SK-N-SH (cell line): ENCODE measurements around the gene HOXB7. TPM values are rescaled to one million over a fixed set of nuclear protein-coding genes. Genes with fewer than 3 reads are reported as not detected.

Experiments used
- CTCF ChIA-PET: fragments of 300-600, 350-600 bp; formaldehyde crosslinking; extraction: SDS; loops from one replicate; lab custom pipeline; 2021; lab: Yijun Ruan, JAX
- POLR2A ChIA-PET: fragments of 350-600 bp; sonication (Branson Sonifier 250); formaldehyde crosslinking; extraction: SDS; loops from one replicate; lab custom pipeline; 2020; ENCODE audit warnings: antibody characterized with exemption, inconsistent platforms; lab: Yijun Ruan, JAX
- DNase-seq: peaks from one replicate; pipeline ENCODE4 v3.0.0; 2012
- H2AFZ ChIP-seq: fragments of 200-600 bp; sonication (generic); 2 replicates; pipeline ENCODE4 v1.8.1; 2016; ENCODE audit warnings: antibody characterized with exemption, mild to moderate bottlenecking, low read depth
- H3F3A ChIP-seq: fragments of 200-600 bp; sonication (generic); replicated peaks from 2 replicates; pipeline ENCODE3; 2016; ENCODE audit warnings: antibody characterized with exemption, mild to moderate bottlenecking; ENCODE audit not compliant: insufficient read depth
- H3K27ac ChIP-seq, 2 experiments: fragments of 200-500 bp in 1 of 2; fragments of 200-600 bp in 1 of 2; sonication (Bioruptor generic) in 1 of 2; sonication (generic), shearing (Covaris generic) in 1 of 2; 2 replicates each; pipeline versions ENCODE4 v1.5.1 to v1.6.1; 2014 to 2016; ENCODE audit warnings: low read depth in 2 of 2, inconsistent platforms in 1 of 2, low read length in 1 of 2, mild to moderate bottlenecking in 1 of 2, mixed read lengths in 1 of 2
- H3K27me3 ChIP-seq: fragments of 200-600 bp; sonication (generic), shearing (Covaris generic); 2 replicates; pipeline ENCODE4 v1.6.1; 2016; ENCODE audit warnings: mixed run types; ENCODE audit not compliant: insufficient read depth
- H3K36me3 ChIP-seq, 2 experiments: fragments of 200-500 bp in 1 of 2; fragments of 200-600 bp in 1 of 2; sonication (Bioruptor generic) in 1 of 2; sonication (generic) in 1 of 2; replicated peaks in 1 of 2; 2 replicates each; pipeline versions ENCODE3 to v1.5.1; 2014 to 2016; ENCODE audit warnings: low read length in 1 of 2, mild to moderate bottlenecking in 1 of 2; ENCODE audit not compliant: insufficient read depth in 2 of 2, control insufficient read depth in 1 of 2
- H3K4me1 ChIP-seq, 2 experiments: fragments of 200-500 bp in 1 of 2; fragments of 200-600 bp in 1 of 2; sonication (Bioruptor generic) in 1 of 2; sonication (generic), shearing (Covaris generic) in 1 of 2; 2 replicates each; pipeline versions ENCODE4 v1.5.1 to v1.6.1; 2014 to 2016; ENCODE audit warnings: low read depth in 1 of 2, low read length in 1 of 2, mixed run types in 1 of 2; ENCODE audit not compliant: insufficient read depth in 2 of 2, control insufficient read depth in 1 of 2
- H3K4me2 ChIP-seq: fragments of 200-600 bp; sonication (generic), shearing (Covaris generic); 2 replicates; pipeline ENCODE4 v1.6.1; 2017; ENCODE audit warnings: mixed run types
- H3K4me3 ChIP-seq, 2 experiments: fragments of 200-500 bp in 1 of 2; fragments of 200-600 bp in 1 of 2; sonication (Bioruptor generic) in 1 of 2; sonication (generic), shearing (Covaris generic) in 1 of 2; 2 replicates each; pipeline versions ENCODE4 v1.5.1 to v1.8.1; 2014 to 2016; ENCODE audit warnings: low read depth in 2 of 2, inconsistent platforms in 1 of 2, low read length in 1 of 2, mild to moderate bottlenecking in 1 of 2, mixed read lengths in 1 of 2, moderate library complexity in 1 of 2
- H3K79me2 ChIP-seq: fragments of 200-600 bp; sonication (generic); 2 replicates; pipeline ENCODE4 v1.8.1; 2017; ENCODE audit warnings: mild to moderate bottlenecking; ENCODE audit not compliant: insufficient read depth
- H3K9ac ChIP-seq: fragments of 200-600 bp; sonication (generic); 2 replicates; pipeline ENCODE4 v1.6.1; 2017; ENCODE audit warnings: mixed run types
- H3K9me2 ChIP-seq: fragments of 200-600 bp; sonication (generic); 2 replicates; pipeline ENCODE4 v1.6.1; 2017; ENCODE audit warnings: mixed run types
- H3K9me3 ChIP-seq: fragments of 200-600 bp; sonication (generic); 2 replicates; pipeline ENCODE4 v1.6.1; 2017; ENCODE audit warnings: mixed run types, mild to moderate bottlenecking, moderate library complexity
- H4K20me1 ChIP-seq: fragments of 200-600 bp; sonication (generic); 2 replicates; pipeline ENCODE4 v1.6.1; 2017; ENCODE audit warnings: mild to moderate bottlenecking, mixed run types; ENCODE audit not compliant: insufficient read depth
- CHD2 ChIP-seq: fragments of 150-350 bp; IDR thresholded peaks from 2 replicates; pipeline ENCODE4 v1.6.1; 2018; ENCODE audit warnings: low read length; ENCODE audit not compliant: partially characterized antibody
- EZH2phosphoT487 ChIP-seq: fragments of 200-600 bp; sonication (generic); IDR thresholded peaks from 2 replicates; pipeline ENCODE4 v1.6.1; 2017; ENCODE audit warnings: low read depth, mixed run types, mild to moderate bottlenecking, antibody characterized with exemption, moderate library complexity, borderline replicate concordance
- FOXJ3 ChIP-seq: sonication (generic); formaldehyde crosslinking; IDR thresholded peaks from 2 replicates; pipeline ENCODE4 v1.5.1; 2020; ENCODE audit warnings: mild to moderate bottlenecking, missing genetic modification reagents
- FOXM1 ChIP-seq: IDR thresholded peaks from 2 replicates; pipeline ENCODE4 v1.4.0; 2012; ENCODE audit warnings: low read depth, mild to moderate bottlenecking
- JUND ChIP-seq: IDR thresholded peaks from 2 replicates; pipeline ENCODE4 v1.4.0; 2012
- MXI1 ChIP-seq: IDR thresholded peaks from 2 replicates; pipeline ENCODE4 v1.6.1; 2012; ENCODE audit warnings: mild to moderate bottlenecking, low read depth, low read length, improper control_type of control experiment
- NRF1 ChIP-seq: IDR thresholded peaks from 2 replicates; pipeline ENCODE4 v1.6.1; 2012; ENCODE audit warnings: low read depth, mild to moderate bottlenecking, low read length
- POLR2AphosphoS5 ChIP-seq: IDR thresholded peaks from 2 replicates; pipeline ENCODE4 v1.6.1; 2012; ENCODE audit warnings: low read depth, low read length
- RCOR1 ChIP-seq: fragments of 150-350 bp; IDR thresholded peaks from 2 replicates; pipeline ENCODE4 v1.6.1; 2017; ENCODE audit warnings: antibody characterized with exemption, low read length
- RFX5 ChIP-seq: IDR thresholded peaks from 2 replicates; pipeline ENCODE4 v1.6.1; 2012; ENCODE audit warnings: mild to moderate bottlenecking, improper control_type of control experiment, low read length
- RXRA ChIP-seq: IDR thresholded peaks from 2 replicates; pipeline ENCODE4 v1.4.0; 2012; ENCODE audit warnings: low read depth, mild to moderate bottlenecking, borderline replicate concordance
- SIN3A ChIP-seq: IDR thresholded peaks from 2 replicates; pipeline ENCODE4 v1.6.1; 2012; ENCODE audit warnings: low read depth, mild to moderate bottlenecking, low read length, moderate library complexity, borderline replicate concordance
- TAF1 ChIP-seq: IDR thresholded peaks from 2 replicates; pipeline ENCODE4 v1.6.1; 2012; ENCODE audit warnings: low read depth, mild to moderate bottlenecking, low read length, moderate library complexity, borderline replicate concordance
- TEAD4 ChIP-seq: IDR thresholded peaks from 2 replicates; pipeline ENCODE4 v1.4.0; 2012; ENCODE audit warnings: mild to moderate bottlenecking, borderline replicate concordance; ENCODE audit not compliant: insufficient read depth
- WGBS: methylation state at CpG from one replicate; pipeline ENCODE4 v1.1.6; 2017; ENCODE audit warnings: low lambda C conversion rate; 5-methylcytosine and 5-hydroxymethylcytosine counted together
- polyA plus RNA-seq, 3 experiments: library from polyadenylated mRNA; depleted of rRNA; stranded (reverse); fragments of >200 nt; gene quantifications; 2 replicates each; pipeline ENCODE4 v1.2.3, GENCODE V29; 2012
- TF ChIP-seq, protein P1 (sequence below): IDR thresholded peaks from 2 replicates; pipeline ENCODE4 v1.4.0; 2012; ENCODE audit warnings: low read depth, borderline replicate concordance
- TF ChIP-seq, protein P2 (sequence below): fragments of 200-600 bp; sonication (generic); IDR thresholded peaks from 2 replicates; pipeline ENCODE4 v1.6.1; 2017; ENCODE audit warnings: antibody characterized with exemption, mild to moderate bottlenecking, moderate library complexity

The HOXB7 gene
- polyA plus RNA-seq, 1 of the 3 experiments (the other 2 are of a cell fraction) = not detected

DNA sequence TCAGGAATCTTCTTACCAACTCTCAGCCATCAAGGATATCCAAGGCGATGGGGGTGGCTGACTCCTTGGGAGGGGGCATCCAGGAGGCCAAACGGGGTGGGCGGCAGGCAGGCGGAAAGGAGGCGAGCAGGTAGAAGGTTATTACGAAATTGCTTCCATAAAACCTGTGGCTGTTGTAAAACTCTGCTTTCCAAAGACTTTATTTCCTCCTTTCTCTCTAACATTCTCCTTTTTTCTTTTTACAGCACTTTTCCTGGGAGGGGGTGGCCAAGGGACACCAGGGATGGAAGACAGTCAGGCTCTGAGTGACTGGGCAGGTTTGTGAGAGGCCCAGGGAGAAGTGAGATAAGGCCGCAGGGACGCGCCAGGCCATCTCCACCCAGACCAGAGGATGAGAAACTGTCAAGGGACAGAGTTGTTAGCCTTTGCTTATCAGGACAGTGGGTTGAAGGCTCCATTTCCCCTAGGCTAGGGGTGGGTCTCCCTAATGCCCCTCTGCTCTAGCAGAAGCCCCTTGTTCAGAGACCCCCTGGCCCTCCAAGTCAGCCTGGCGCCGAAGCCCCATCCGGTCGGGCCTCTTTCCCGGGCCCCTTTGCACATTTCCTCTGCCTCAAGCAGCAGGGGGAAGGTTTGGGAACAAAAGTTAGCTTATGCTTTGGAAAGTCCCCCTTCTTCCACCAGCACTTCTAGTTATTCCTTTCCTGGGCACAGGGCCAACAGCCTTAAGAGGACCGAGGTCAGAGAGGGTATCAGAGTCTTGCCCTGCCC is 20.3 kb upstream of the HOXB7 start:
- WGBS = 18% methylated on average over 15 of the region's 15 CpGs
- Histone ChIP-seq H4K20me1 (peaks cover 3% of the 10 kb centered on the region; the same call in 1 of the 2 replicates), H3K79me2 (no peaks in the 10 kb centered on the region), H3K4me1 (no peaks in the 10 kb centered on the region), H3K27ac (no peak overlapping the region), H3K9me2 (no peaks in the 10 kb centered on the region), H2AFZ (no peak overlapping the region), H3K9me3 (no peaks in the 10 kb centered on the region), H3F3A (no peaks in the 10 kb centered on the region), H3K9ac (no peak overlapping the region), H3K4me2 (no peak overlapping the region), H3K4me3 (no peak overlapping the region), H3K36me3 (no peaks in the 10 kb centered on the region), H3K27me3 (peaks cover 98% of the 10 kb centered on the region)
- CTCF ChIA-PET = interaction anchor here (1.1 to 2.0 kb wide), 4 partner anchors 10 to 323 kb away, joined by 3 to 16 read pairs (median 5); no protein-coding TSS in a partner anchor
- no peak for TF ChIP-seq RXRA
- POLR2A ChIA-PET = no interaction called here
- DNase-seq = no peak

DNA sequence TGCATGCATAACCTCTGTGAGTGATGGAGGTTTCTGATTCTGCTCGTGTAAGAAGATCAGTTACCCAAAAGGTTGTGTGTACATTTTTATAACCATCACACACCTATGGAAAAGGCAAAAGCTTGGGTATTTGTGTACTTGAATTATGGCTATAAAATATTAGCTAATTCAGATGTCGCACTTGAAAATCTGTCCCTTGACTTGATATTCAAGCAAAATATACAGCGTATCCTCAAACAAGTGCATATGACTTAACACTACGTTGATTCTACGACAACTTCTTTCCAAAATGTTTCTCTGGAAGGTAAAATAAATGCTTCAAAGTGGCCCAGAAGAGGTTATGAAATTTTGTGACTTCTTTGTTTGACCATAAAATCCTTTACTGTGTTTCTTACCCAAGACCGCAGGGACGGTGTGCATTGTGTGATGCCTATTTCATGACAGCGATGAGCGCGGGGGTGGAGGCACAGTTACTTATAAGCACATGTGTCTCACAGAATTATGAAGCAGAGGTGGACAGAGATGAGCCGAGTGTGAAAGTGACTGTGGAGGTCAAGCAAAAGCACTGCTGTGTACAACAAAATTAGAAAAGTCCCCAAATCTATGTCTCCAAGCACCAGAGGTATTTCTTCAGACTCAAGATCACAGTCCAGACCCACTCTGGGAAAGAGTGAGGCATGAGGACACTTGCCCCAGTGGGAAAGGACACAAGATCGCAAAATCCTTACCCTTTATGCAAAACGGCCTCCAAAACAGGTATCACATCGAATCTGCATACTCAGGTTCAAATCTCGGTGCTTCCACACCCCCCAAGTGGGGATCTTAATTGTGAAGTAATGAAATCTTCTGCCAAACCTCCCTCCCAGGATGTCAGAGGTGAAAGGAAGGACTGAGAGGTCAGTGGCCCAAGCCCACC is 19.4 kb upstream of the HOXB7 start:
- POLR2A ChIA-PET = no interaction called here
- Histone ChIP-seq H3K4me3 (no peak overlapping the region), H3K79me2 (no peaks in the 10 kb centered on the region), H4K20me1 (peaks cover 3% of the 10 kb centered on the region; the same call in 1 of the 2 replicates), H2AFZ (no peak overlapping the region), H3K4me1 (no peaks in the 10 kb centered on the region)
- TF ChIP-seq TEAD4 (no peak), EZH2phosphoT487 (peak; percentile 27; the same call in 1 of the 2 replicates), POLR2AphosphoS5 (no peak), MXI1 (no peak)
- TF ChIP-seq, all 33 proteins: peak for 1
- Histone ChIP-seq H3K9me2 (no peaks in the 10 kb centered on the region), H3K4me2 (no peak overlapping the region), H3K27me3 (peaks cover 98% of the 10 kb centered on the region), H3F3A (no peaks in the 10 kb centered on the region), H3K36me3 (no peaks in the 10 kb centered on the region), H3K9me3 (no peaks in the 10 kb centered on the region), H3K9ac (no peak overlapping the region), H3K27ac (no peak overlapping the region)
- CTCF ChIA-PET = interaction anchor here (2.4 kb wide), 1 partner anchor 11 kb away, joined by 23 read pairs; no protein-coding TSS in a partner anchor
- no peak for DNase-seq
- 28% methylated on average over 15 of the region's 15 CpGs for WGBS

DNA sequence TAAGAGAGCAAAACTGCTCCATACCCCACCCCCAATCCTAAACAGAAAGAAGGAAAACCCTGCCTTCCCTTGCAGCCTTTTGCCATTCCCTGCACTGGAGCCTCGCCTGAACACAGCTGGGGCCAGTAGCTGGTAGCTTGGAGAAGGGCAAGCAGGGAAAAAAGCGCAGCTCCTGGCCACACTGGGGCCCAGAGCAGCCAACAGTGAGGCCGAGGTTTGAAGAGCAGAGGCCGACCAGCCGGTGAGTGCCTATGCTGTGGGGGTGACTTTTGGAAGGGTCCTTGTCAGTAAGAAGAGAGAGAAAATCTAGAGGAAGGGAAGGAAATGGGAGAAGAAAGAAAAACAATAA is 18.6 kb upstream of the HOXB7 start:
- Histone ChIP-seq H3K4me2 (no peak overlapping the region), H4K20me1 (peaks cover 3% of the 10 kb centered on the region; the same call in 1 of the 2 replicates), H3K9me3 (no peaks in the 10 kb centered on the region), H3K9ac (no peak overlapping the region), H3K4me3 (no peak overlapping the region), H3K36me3 (no peaks in the 10 kb centered on the region), H3F3A (no peaks in the 10 kb centered on the region), H2AFZ (no peak overlapping the region), H3K4me1 (no peaks in the 10 kb centered on the region), H3K79me2 (no peaks in the 10 kb centered on the region), H3K9me2 (no peaks in the 10 kb centered on the region), H3K27me3 (peaks cover 98% of the 10 kb centered on the region), H3K27ac (no peak overlapping the region)
- no peak for DNase-seq
- 12% methylated on average over 5 of the region's 5 CpGs for WGBS
- ChIA-PET CTCF (interaction anchor here (1.0 to 2.4 kb wide), 2 partner anchors 10 to 603 kb away, joined by 3 to 23 read pairs; no protein-coding TSS in a partner anchor), POLR2A (no interaction called here)
- TF ChIP-seq RFX5 (no peak), FOXM1 (no peak), RCOR1 (no peak), JUND (no peak), SIN3A (no peak), CHD2 (no peak), RXRA (no peak), NRF1 (no peak), FOXJ3 (CRISPR knock-in tag) (no peak), TAF1 (no peak)
- TF ChIP-seq, protein P1, sequence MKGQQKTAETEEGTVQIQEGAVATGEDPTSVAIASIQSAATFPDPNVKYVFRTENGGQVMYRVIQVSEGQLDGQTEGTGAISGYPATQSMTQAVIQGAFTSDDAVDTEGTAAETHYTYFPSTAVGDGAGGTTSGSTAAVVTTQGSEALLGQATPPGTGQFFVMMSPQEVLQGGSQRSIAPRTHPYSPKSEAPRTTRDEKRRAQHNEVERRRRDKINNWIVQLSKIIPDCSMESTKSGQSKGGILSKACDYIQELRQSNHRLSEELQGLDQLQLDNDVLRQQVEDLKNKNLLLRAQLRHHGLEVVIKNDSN = no peak
- TF ChIP-seq, protein P2, sequence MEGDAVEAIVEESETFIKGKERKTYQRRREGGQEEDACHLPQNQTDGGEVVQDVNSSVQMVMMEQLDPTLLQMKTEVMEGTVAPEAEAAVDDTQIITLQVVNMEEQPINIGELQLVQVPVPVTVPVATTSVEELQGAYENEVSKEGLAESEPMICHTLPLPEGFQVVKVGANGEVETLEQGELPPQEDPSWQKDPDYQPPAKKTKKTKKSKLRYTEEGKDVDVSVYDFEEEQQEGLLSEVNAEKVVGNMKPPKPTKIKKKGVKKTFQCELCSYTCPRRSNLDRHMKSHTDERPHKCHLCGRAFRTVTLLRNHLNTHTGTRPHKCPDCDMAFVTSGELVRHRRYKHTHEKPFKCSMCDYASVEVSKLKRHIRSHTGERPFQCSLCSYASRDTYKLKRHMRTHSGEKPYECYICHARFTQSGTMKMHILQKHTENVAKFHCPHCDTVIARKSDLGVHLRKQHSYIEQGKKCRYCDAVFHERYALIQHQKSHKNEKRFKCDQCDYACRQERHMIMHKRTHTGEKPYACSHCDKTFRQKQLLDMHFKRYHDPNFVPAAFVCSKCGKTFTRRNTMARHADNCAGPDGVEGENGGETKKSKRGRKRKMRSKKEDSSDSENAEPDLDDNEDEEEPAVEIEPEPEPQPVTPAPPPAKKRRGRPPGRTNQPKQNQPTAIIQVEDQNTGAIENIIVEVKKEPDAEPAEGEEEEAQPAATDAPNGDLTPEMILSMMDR = no peak
